PC-3 (cell line): ENCODE results near the gene TNFSF9.

Source experiments
- EZH2 ChIP-seq: fragments of 300-600 bp; sonication (generic); IDR thresholded peaks from one replicate; pipeline ENCODE4 v1.6.1; 2017; ENCODE audit warnings: antibody characterized with exemption, mild to moderate bottlenecking, low read length; ENCODE audit not compliant: unreplicated experiment
- TF ChIP-seq, protein P1 (sequence below): fragments of 300-600 bp; sonication (generic); conservative IDR thresholded peaks from 2 replicates; pipeline ENCODE4 v1.5.1; 2017; ENCODE audit warnings: antibody characterized with exemption, low read depth, mild to moderate bottlenecking, low read length

DNA sequence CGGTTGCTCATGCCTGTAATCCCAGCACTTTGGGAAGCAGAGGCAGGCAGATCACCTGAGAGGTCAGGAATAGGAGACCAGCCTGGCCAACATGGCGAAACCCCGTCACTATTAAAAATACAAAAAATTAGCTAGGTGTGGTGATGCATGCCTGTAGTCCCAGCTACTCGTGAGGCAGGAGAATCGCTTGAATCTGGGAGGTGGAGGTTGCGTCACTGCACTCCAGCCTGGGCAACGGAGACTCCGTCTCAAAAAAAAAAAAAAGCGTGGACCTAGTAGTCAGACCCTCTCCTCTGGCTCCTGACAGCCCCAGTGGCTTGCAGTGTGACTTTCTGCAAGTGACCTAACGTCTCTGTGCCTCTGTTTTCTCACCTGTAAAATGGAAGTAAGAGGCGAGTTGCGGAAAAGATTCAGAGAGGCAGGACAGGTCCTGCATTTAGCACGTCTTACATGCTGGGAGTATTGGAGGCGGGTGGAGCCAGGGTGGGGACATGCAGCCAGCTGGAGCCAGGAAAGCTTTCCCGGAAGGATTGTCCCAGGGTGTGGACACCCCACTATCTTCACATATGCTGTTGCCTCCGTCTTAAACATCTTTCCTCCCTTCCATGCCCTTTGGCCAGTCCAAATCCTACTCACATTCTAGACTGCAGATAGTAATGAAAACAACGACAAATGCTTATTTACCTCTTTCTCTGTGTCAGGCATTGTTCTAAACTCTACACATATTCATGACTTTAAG, 31.6 kb upstream of the TNFSF9 start:
- TF ChIP-seq EZH2: no peak
- TF ChIP-seq, protein P1, sequence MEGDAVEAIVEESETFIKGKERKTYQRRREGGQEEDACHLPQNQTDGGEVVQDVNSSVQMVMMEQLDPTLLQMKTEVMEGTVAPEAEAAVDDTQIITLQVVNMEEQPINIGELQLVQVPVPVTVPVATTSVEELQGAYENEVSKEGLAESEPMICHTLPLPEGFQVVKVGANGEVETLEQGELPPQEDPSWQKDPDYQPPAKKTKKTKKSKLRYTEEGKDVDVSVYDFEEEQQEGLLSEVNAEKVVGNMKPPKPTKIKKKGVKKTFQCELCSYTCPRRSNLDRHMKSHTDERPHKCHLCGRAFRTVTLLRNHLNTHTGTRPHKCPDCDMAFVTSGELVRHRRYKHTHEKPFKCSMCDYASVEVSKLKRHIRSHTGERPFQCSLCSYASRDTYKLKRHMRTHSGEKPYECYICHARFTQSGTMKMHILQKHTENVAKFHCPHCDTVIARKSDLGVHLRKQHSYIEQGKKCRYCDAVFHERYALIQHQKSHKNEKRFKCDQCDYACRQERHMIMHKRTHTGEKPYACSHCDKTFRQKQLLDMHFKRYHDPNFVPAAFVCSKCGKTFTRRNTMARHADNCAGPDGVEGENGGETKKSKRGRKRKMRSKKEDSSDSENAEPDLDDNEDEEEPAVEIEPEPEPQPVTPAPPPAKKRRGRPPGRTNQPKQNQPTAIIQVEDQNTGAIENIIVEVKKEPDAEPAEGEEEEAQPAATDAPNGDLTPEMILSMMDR: no peak
